Right atrium auricular region (tissue), 2 donors: ENCODE data around the gene HMGCR. TPM values are rescaled to one million over a fixed set of nuclear protein-coding genes. Genes with fewer than 3 reads are reported as not detected.

Source experiments
- DNase-seq: peaks from one replicate; pipeline ENCODE4 v3.0.0-alpha.2; 2019; ENCODE audit warnings: low spot score
- H3K27ac ChIP-seq, 2 donors: fragments of 200-600 bp; sonication (generic); 1 replicate in 1 of 2; 2 replicates in 1 of 2; pipeline ENCODE4 v1.5.1; 2016 to 2019
- H3K27me3 ChIP-seq, 2 donors: fragments of 200-600 bp; sonication (generic); one replicate each; pipeline versions ENCODE4 v1.5.1 to v1.6.0; 2017 to 2019
- H3K36me3 ChIP-seq: fragments of 200-600 bp; sonication (generic); one replicate; pipeline ENCODE4 v1.5.1; 2016
- H3K4me1 ChIP-seq, 2 donors: fragments of 200-600 bp; sonication (generic); one replicate each; pipeline versions ENCODE4 v1.5.1 to v1.6.0; 2017 to 2019
- H3K4me3 ChIP-seq, 2 donors: fragments of 200-600 bp; sonication (generic); 1 replicate in 1 of 2; 2 replicates in 1 of 2; pipeline ENCODE4 v1.5.1; 2017 to 2019; ENCODE audit warnings: mild to moderate bottlenecking in 1 of 2, moderate library complexity in 1 of 2
- H3K9me3 ChIP-seq, 2 donors: fragments of 200-600 bp; sonication (generic); one replicate each; pipeline ENCODE4 v1.5.1; 2019
- CTCF ChIP-seq, 2 donors: fragments of 200-600 bp; sonication (generic); IDR thresholded peaks; one replicate each; pipeline ENCODE4 v1.5.1; 2019; ENCODE audit warnings: antibody characterized with exemption in 2 of 2
- total RNA-seq, 2 donors: library from RNA; depleted of rRNA; stranded (reverse); fragments of >200 nt; gene quantifications; one replicate each; pipeline ENCODE4 v1.1.0, GENCODE V29; 2016

HMGCR gene
- total RNA-seq, 2 donors from 2014 or later, result 5.9 to 7.4 TPM

GRCh38 chr5:75349663-75350062 lies 12.6 kb downstream of the HMGCR start:
- Histone ChIP-seq H3K27me3 (no peaks in the 10 kb centered on the region), H3K27ac (no peak overlapping the region), H3K4me3 (no peak overlapping the region), H3K4me1 (no peaks in the 10 kb centered on the region), H3K9me3 (no peaks in the 10 kb centered on the region), H3K36me3 (peaks cover 74% of the 10 kb centered on the region)
- no peak for DNase-seq
- no peak for TF ChIP-seq CTCF (IDR thresholded peaks at IDR 0.05)

GRCh38 chr5:75351139-75351926 lies 14.3 kb downstream of the HMGCR start:
- no peak overlapping the region for H3K4me3 ChIP-seq
- no peaks in the 10 kb centered on the region for H3K4me1 ChIP-seq
- no peak overlapping the region for H3K27ac ChIP-seq
- TF ChIP-seq CTCF (IDR thresholded peaks at IDR 0.05), result no peak
- H3K27me3 ChIP-seq, result no peaks in the 10 kb centered on the region
- H3K9me3 ChIP-seq, result no peaks in the 10 kb centered on the region
- H3K36me3 ChIP-seq, result peaks cover 79% of the 10 kb centered on the region
- DNase-seq, result no peak

GRCh38 chr5:75355236-75355635 lies 18.2 kb downstream of the HMGCR start:
- no peak overlapping the region for H3K27ac ChIP-seq
- DNase-seq, result no peak
- peaks cover 90% of the 10 kb centered on the region for H3K36me3 ChIP-seq
- H3K9me3 ChIP-seq, result no peaks in the 10 kb centered on the region
- H3K4me3 ChIP-seq, result no peak overlapping the region
- H3K27me3 ChIP-seq, result no peaks in the 10 kb centered on the region
- TF ChIP-seq CTCF (IDR thresholded peaks at IDR 0.05), result no peak
- no peaks in the 10 kb centered on the region for H3K4me1 ChIP-seq

- H3K27ac ChIP-seq, result no peak overlapping the region
- no peak overlapping the region for H3K4me3 ChIP-seq
- no peak for DNase-seq
- no peaks in the 10 kb centered on the region for H3K27me3 ChIP-seq
- no peaks in the 10 kb centered on the region for H3K9me3 ChIP-seq
- peaks cover 81% of the 10 kb centered on the region for H3K36me3 ChIP-seq
- TF ChIP-seq CTCF (IDR thresholded peaks at IDR 0.05), result no peak
- no peaks in the 10 kb centered on the region for H3K4me1 ChIP-seq
Measured at GRCh38 chr5:75356719-75357118, 19.7 kb downstream of the HMGCR start.

- Histone ChIP-seq H3K9me3 (no peaks in the 10 kb centered on the region), H3K4me3 (no peak overlapping the region), H3K36me3 (peaks cover 69% of the 10 kb centered on the region), H3K27me3 (no peaks in the 10 kb centered on the region), H3K4me1 (no peaks in the 10 kb centered on the region), H3K27ac (no peak overlapping the region)
- no peak for DNase-seq
- no peak for TF ChIP-seq CTCF (IDR thresholded peaks at IDR 0.05)
Measured at GRCh38 chr5:75358117-75358516, 21.1 kb downstream of the HMGCR start.

GRCh38 chr5:75361310-75361709 lies 24.3 kb downstream of the HMGCR start:
- no peak for TF ChIP-seq CTCF (IDR thresholded peaks at IDR 0.05)
- Histone ChIP-seq H3K4me3 (no peak overlapping the region), H3K27ac (no peak overlapping the region), H3K27me3 (no peaks in the 10 kb centered on the region), H3K9me3 (no peaks in the 10 kb centered on the region), H3K4me1 (no peaks in the 10 kb centered on the region), H3K36me3 (peaks cover 39% of the 10 kb centered on the region)
- DNase-seq, result no peak
